Stimulated activated CD4-positive, alpha-beta T cell treated with anti-CD3 and anti-CD28 coated beads, Interleukin-1b, Interleukin-23, amount 100 ng/mL, for 48 hours (primary cell): ENCODE results near the gene GDI2.
A peak's percentile ranks its signal among the peaks of the same experiment; 100 is the strongest.
"Not testable (repeated sequence)": the region's sequence is repeated elsewhere in the genome, so short reads cannot be mapped to it uniquely, and the experiment has no call there.

Source experiments
- DNase-seq: peaks from one replicate; pipeline ENCODE4 v3.0.0-alpha.2; 2020

The GDI2 gene

DNA sequence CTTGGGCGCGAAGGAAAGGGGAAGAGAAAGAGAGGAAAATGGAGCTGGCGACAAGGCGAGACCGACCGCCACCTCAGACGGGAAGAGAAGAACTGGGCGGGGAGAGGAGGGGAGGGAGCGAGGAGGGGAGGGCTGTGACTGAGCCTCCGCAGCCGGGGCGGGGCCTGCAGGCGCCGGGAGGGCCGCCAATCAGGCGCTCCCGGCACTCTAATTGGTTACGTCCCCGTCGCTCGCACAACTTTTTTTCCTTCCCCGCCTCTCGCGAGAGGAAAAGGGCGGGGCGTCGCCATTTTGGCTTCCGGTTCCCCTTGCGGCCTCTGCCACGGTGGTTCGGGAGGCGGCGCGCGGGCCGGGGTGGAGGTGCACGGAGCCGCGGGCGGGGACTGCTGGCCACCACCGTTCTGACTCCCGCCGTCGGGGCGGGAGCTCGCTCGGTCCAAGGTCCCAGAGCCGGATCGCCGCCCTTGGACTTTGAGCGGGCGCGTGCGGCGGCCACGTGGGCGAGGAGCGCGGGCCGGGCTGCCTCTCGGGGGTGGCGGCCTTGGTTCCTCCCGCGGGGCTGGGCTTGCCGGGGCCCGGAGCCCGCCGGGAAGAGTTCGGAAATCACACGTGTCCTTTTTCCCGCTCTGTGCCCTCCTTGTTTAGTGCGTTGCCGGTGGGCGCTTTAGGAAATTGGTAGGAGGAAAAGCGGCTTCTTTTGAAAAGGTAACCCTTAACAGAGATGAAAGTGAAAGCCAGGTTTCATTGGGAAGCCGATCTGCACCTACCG is at the start of gene GDI2:
Gene GDI2, minus strand, starts transcription at position 94 of the 769 bp plus-strand sequence. CDS start 176 bp downstream, outside the sequence.
- peak; percentile 96 for DNase-seq

DNA sequence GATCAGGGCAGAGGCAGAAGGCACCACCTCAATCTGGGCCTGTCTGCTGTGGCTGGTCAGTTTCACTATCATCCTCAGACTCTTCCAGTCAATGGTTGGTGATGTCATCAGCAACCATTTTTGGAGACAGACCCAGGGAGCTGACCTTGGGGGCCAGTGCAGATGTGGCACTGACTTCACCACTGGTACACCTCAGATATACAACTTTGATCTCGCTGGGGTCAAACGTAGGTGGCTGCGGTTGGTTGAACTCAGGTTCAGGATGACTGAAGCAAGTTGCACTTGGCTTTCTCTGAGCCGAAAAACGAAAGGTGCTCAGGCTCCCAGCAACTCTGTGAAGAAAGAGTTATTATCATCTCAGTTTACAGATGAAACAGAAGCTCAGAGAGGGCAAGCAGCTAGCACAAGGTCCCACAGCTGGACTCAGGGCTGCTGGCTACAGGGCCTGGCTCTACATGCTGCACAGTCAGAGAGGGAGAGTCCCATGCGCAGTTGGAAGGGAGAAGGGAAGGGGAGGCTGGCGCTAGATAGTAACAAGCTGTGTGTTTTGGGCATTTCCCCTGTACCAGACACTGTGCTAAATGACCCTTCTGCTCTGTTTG is 49.2 kb upstream of the GDI2 start:
- DNase-seq, result no peak

GRCh38 chr10:5860066-5860465 is 46.8 kb upstream of the GDI2 start:
- DNase-seq, result no peak

- no peak for DNase-seq
Measured at GRCh38 chr10:5858811-5859210, 45.6 kb upstream of the GDI2 start.

- no peak for DNase-seq
Measured at GRCh38 chr10:5856701-5857004, 43.4 kb upstream of the GDI2 start.

DNA sequence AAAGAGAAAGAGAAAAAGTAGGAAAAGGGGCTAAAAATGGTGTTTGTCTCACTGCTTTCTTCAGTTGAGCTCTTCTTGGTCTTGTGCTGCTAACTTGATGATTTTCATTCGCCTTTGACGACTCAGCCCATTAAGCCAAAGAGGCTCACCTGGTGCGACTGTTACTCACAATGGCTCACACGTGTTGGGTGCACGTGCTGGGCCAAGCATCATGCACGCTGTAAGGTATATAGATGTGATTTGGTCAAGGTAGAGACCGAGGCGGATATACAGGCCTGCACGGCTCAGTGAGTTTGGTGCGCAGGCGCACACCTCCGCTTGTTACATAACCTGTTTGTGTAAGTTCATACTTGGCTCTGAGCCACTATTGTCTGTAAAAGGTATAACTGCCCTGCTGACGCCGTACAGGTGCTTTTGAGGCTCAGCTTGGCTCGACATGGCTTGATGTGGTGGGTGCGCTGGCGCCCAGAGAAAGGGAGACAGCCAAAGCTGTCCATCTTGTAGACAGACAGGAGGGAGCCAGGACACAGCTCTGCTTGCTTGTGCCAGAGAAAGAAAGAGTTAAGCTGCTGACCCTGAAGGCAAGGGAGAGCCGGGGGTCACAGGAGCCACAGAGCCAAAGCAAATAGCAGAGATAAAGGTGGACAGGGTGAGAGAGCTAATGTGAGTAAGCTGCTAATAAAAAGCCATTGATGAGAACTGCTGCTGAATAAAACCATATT is 42.9 kb upstream of the GDI2 start:
- DNase-seq, result no peak

DNA sequence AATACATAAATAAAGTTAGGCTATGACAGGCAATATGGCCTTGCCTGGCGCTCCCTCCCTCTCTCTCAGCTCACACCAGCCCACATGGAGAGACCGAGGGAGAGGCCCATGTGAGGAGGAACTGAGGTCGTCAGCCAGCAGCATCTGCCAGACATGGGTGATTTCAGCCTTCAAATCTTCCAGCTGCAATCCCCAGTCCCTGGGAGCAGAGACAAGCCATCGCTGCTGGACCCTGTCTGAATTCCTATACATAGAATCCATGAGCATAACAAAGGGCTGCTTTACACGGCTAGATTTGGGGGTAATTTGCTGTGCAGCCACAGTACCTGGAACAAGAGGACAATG is 40.9 kb upstream of the GDI2 start:
- no peak for DNase-seq

GRCh38 chr10:5846667-5847066 is 33.4 kb upstream of the GDI2 start:
- DNase-seq, result not testable (repeated sequence)

DNA sequence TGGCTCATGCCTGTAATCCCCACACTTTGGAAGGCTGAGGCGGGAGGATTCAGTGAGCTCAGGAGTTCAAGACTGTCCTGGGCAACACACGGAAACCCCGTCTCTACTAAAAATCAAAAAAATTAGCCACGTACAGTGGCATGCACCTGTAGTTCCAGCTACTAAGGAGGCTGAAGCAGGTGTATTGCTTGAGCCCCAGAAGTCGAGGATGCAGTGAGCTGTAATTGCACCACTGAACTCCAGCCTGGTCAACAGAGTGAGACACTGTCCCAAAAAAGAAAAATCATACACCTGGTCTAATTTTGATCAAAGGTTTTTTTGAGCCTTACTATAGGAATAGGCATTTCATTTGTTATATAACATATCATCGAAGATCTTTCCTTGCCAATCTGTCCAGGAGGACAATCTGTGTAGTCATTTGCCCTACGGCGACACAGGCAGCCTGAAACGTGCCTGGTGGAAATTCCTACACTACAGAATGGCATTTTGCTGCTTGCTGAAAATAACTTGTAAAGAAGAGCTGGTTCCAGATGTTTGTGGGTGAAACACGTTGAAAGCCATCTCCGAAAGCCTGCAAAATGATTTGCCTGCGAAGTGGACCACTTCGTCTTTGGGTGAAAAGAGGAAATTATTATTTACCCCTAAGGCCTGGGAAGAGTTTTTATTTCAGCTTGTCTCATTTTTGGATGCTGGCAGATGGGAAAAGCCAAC is 31.3 kb upstream of the GDI2 start:
- DNase-seq, result no peak

GRCh38 chr10:5843686-5844344 is 30.6 kb upstream of the GDI2 start:
- no peak for DNase-seq

DNA sequence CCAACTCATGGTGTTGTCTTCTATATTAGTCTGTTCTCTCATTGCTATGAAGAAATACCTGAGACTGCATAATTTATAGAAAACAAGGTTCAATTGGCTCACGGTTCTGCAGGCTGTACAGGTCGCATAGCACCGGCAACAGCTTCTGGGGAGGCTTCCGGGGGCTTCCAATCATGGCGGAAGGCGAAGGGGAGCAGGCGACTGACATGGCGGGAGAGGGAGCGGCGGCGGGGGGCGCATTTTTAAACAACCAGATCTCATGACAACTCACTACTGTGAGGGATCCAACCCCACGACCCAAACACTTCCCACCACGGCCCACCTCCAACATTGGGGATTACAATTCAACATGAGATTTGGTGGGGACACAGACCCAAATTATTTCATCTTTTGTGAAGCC is 28.7 kb upstream of the GDI2 start:
- DNase-seq, result no peak

DNA sequence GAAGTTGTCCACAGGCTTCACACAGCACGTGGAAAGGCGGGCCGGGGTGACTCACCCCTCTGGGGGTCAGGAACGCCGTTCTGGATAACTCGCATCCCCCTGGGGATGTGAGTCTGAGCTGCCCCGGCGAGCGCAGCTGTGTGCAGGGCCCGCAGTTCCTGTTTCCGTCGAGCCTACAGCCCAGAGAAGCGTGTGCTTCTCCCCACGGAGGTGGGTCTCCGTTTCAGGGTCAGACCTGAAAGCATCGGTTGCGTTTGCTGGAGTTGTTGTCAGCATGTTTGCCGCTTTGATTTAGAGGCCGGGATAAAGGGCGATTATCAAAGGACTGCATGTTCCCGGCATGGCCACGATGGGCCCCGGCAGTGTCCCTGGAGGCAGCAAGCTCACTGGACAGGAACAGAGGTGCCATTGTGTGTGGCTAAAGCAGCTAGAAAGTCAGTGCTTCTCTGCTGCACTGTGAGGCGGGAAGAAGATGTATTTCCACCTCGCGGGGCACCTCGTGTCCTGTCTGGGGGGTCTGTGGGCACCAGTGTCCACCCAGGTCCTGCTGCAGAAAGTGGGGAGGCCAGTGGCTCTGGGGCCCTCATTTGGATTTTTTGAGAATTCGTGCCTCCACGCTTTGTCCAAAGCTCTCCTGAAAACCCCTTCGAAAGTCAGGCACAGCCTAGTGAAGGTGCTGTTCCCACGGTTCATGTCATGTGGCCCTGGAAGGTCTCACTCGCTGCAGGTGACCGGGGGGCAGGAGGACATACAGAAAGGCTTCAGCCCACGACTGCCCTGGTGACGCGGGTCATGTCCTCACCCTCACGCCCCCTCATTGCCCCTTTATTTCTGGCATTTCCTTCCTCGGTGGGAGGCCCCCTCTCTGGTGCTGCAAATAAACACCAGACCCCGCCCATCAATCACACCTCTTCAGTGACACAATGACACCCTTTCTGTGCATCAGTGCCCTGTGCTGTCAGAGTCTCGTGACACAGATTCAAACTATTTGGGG is 27.4 kb upstream of the GDI2 start:
- DNase-seq, result no peak

DNA sequence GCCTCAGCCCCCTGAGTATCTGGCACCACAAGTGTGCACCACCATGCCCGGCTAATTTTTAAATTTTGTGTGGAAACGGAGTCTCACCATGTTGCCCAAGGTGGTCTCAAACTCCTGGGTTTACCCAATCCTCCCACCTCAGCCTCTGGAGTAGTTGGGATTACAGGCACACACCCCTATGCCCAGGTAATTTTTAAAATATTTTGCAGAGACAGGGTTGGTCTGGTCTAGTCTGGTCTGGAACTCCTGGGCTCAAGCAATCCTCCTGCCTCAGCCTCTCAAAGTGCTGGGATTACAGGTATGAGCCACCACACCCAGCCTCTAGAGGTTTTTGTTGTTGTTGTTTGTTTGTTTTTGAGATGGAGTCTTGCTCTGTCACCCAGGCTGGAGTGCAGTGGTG is 22.9 kb upstream of the GDI2 start:
- not testable (repeated sequence) for DNase-seq

DNA sequence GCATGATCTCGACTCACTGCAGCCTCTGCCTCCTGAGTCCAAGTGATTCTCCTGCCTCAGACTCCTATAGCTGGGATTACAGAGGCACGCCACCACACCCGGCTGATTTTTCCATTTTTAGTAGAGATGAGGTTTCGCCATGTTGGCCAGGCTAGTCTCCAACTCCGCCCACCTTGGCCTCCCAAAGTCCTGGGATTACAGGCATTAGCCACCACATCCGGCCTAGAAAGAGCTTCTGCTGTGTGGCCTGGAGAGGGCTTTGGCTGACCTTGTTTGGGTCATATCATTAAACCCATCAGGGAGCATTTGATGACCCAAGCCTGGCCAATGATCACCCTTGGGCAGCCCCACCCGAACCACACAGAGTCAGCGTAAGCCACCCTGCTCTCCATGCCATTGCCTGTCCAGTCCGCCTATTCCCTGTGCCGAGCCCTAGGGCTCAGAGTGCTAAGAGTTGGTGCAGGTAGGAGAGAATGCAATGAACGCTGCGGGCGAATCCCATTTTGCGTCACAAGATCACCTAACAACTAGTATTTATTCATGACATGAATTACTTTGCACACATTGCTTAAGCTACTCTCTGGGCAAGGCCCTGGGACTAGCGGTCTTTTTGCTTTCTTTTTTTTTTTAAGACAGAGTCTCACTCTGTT is 22.3 kb upstream of the GDI2 start:
- DNase-seq, result no peak

DNA sequence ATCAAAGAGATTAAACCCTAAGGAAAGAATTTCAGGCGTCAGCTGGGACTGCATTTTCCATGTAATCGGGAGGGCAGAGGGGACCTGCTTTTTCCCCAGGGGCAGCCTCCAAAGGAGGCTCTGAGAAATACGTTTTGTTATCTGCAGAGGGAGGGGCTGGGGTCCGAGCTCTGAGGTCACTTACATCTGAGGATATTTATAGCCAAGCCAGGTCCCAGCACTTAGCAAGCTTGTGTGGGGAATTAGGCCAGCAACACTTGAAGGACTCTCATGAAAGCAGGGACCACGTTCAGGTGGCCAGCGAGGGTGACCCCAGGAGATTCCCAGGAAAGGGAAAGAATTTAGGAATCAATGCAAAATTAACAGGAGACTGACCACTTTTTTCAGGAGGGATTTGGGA is 20.6 kb upstream of the GDI2 start:
- no peak for DNase-seq

DNA sequence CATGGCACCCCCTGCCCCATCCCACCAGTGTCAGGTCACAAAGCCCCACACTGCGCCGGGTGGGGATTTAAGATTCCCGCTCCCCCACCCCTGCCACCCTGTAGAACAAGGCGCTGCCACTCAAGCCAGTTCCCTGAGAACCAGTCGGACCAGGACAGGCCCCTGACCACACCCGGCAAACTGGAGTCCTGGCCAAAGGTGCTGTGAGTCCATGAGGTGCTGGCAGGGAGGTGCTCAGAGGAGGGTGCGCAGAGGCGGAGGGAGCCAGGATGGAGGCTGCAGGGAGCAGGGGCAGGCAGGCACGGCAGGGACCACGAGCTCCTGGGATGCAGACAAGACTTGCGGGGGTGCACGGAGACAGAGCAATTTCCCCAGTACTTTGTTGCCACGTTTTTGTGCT is 19.7 kb upstream of the GDI2 start:
- no peak for DNase-seq

- no peak for DNase-seq
Measured at GRCh38 chr10:5831446-5831782, 18.2 kb upstream of the GDI2 start.

- DNase-seq, result no peak
Measured at GRCh38 chr10:5830629-5831445, 17.6 kb upstream of the GDI2 start.

- DNase-seq, result no peak
Measured at GRCh38 chr10:5829267-5829666, 16.0 kb upstream of the GDI2 start.

- no peak for DNase-seq
Measured at GRCh38 chr10:5828725-5829124, 15.5 kb upstream of the GDI2 start.

DNA sequence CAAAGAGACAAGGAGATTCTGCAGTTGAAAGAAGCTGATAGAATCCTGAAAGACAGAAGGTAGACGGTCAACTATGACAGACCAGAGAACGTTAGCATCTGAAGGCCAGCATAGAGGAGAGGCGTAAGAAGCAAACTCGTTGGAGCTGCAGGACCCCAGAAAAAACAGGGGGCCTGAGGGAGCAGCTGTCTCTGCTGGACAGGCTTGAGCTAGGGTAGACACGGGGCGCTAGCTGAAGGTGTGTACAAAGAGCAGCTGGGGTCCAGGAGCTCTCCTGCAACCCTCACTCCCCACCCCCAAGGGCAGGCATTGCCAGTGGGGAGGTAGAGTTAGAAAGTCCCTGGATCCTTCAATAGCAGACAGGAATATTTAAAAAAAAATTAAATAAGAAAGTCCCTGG is 14.6 kb upstream of the GDI2 start:
- DNase-seq, result no peak
